Muscle layer of colon (tissue), 2 donors: ENCODE data around the gene YWHAH.

Experiments
- H3K27ac ChIP-seq: one replicate; pipeline ENCODE4 v1.7.0; 2013; ENCODE audit warnings: low read depth, mild to moderate bottlenecking, low read length, moderate library complexity
- H3K27me3 ChIP-seq, 2 donors: one replicate each; pipeline ENCODE4 v1.7.0; 2013; ENCODE audit warnings: low read length in 2 of 2, mild to moderate bottlenecking in 2 of 2; ENCODE audit not compliant: insufficient read depth in 2 of 2, control insufficient read depth in 1 of 2
- H3K36me3 ChIP-seq: one replicate; pipeline ENCODE4 v1.7.0; 2013; ENCODE audit warnings: mild to moderate bottlenecking, low read length; ENCODE audit not compliant: insufficient read depth
- H3K4me1 ChIP-seq: one replicate; pipeline ENCODE4 v1.7.0; 2013; ENCODE audit warnings: mild to moderate bottlenecking, low read length; ENCODE audit not compliant: insufficient read depth
- H3K4me3 ChIP-seq, 2 donors: one replicate each; pipeline ENCODE4 v1.7.0; 2013; ENCODE audit warnings: low read length in 2 of 2, low read depth in 1 of 2, mild to moderate bottlenecking in 1 of 2, moderate library complexity in 1 of 2
- H3K9ac ChIP-seq: one replicate; pipeline ENCODE4 v1.7.0; 2013; ENCODE audit warnings: low read length
- H3K9me3 ChIP-seq: one replicate; pipeline ENCODE4 v1.7.0; 2013; ENCODE audit warnings: mild to moderate bottlenecking, low read length
- donor health status: abdominal sarcoma.
- donor health status: Adenocarcinoma of cecum.

YWHAH gene

DNA sequence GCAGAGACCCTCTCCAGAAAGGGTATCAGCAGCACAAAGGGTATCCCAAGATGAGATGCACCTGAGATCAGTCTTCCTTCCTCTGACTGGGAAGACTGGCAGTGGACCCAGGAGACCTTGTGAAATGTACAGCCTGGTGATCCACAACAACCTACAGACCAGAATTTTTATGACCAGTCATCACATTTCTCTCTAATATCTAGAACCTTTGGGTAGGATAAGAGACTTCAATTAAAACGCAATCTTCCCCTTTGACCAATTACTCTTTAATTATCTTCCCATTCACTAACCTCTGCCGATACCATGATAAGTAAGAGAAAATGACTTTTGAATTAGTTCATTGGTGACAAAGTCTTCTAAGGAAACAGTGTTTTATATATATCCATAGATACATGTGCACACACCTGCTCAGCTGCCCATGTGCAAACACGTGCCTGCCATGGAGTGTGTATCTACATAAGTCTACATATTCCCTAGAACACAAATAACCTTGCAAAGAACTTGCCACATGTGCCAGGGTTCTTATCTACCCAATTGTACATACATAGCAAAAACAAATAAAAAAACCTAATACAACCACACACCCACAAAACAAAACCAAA is 54.5 kb downstream of the YWHAH start:
- Histone ChIP-seq H3K27ac (no peak overlapping the region), H3K9me3 (no peaks in the 10 kb centered on the region), H3K36me3 (no peaks in the 10 kb centered on the region), H3K9ac (no peak overlapping the region), H3K4me1 (no peaks in the 10 kb centered on the region), H3K4me3 (no peak overlapping the region), H3K27me3 (no peaks in the 10 kb centered on the region)

DNA sequence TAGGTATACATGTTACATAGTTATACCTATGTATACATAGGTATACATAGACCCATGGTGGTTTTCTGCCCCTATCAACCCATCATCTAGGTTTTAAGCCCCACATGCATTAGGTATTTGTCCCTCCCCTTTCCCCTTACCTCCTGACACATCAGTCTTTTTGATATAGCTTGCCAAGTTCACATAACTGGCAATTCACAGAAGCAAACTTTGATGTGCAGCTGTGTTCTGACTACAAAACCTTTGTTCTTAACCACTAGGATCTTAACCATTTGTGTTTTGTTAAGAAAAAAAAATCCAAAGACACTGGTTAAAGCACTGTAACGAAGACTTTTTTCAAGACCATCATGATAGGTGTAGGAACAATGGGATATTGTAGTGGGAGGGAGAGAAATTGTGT is 55.8 kb downstream of the YWHAH start:
- Histone ChIP-seq H3K9ac (no peak overlapping the region), H3K27ac (no peak overlapping the region), H3K27me3 (no peaks in the 10 kb centered on the region), H3K4me3 (no peak overlapping the region), H3K9me3 (no peaks in the 10 kb centered on the region), H3K4me1 (no peaks in the 10 kb centered on the region), H3K36me3 (no peaks in the 10 kb centered on the region)

GRCh38 chr22:32005453-32005852 is 61.1 kb downstream of the YWHAH start:
- Histone ChIP-seq H3K4me3 (no peak overlapping the region), H3K27ac (no peak overlapping the region), H3K4me1 (no peaks in the 10 kb centered on the region), H3K36me3 (no peaks in the 10 kb centered on the region), H3K27me3 (no peaks in the 10 kb centered on the region), H3K9ac (no peak overlapping the region), H3K9me3 (no peaks in the 10 kb centered on the region)
